ENCODE measurements around the gene NPLOC4.

The NPLOC4 gene

DNA sequence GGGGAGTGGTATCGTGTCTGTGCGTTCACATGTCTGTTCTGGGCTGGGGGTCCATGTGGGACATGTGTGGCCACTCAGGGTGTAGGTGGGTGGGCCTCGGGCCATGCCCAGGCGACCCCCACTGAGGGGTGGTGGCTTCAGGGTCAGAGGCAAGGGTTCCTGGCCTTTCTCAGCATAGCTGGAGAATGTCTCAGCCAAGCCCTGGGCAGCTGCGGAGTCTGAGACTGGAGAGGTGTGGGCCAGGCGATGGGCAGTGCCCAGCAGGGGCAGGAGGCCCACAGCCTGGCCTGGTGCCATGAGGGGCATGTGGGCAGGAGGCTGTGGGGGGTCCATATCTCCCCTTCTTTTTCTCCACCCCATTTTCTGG, 107.5 kb downstream of the NPLOC4 start:
- no peak overlapping the region for H3K4me3 ChIP-seq (ENCODE audit: low read depth, low read length)
- TF ChIP-seq CTCF (IDR thresholded peaks at IDR 0.05; ENCODE audit: borderline replicate concordance, insufficient read depth, low read depth, low read length): no peak

GRCh38 chr17:81528651-81529436, 108.1 kb downstream of the NPLOC4 start:
- TF ChIP-seq CTCF (IDR thresholded peaks at IDR 0.05; ENCODE audit: borderline replicate concordance, insufficient read depth, low read depth, low read length): no peak
- H3K4me3 ChIP-seq (ENCODE audit: low read depth, low read length): no peak overlapping the region

GRCh38 chr17:81528384-81528650, 108.6 kb downstream of the NPLOC4 start:
- no peak for TF ChIP-seq CTCF (IDR thresholded peaks at IDR 0.05; ENCODE audit: borderline replicate concordance, insufficient read depth, low read depth, low read length)
- H3K4me3 ChIP-seq (ENCODE audit: low read depth, low read length): no peak overlapping the region

DNA sequence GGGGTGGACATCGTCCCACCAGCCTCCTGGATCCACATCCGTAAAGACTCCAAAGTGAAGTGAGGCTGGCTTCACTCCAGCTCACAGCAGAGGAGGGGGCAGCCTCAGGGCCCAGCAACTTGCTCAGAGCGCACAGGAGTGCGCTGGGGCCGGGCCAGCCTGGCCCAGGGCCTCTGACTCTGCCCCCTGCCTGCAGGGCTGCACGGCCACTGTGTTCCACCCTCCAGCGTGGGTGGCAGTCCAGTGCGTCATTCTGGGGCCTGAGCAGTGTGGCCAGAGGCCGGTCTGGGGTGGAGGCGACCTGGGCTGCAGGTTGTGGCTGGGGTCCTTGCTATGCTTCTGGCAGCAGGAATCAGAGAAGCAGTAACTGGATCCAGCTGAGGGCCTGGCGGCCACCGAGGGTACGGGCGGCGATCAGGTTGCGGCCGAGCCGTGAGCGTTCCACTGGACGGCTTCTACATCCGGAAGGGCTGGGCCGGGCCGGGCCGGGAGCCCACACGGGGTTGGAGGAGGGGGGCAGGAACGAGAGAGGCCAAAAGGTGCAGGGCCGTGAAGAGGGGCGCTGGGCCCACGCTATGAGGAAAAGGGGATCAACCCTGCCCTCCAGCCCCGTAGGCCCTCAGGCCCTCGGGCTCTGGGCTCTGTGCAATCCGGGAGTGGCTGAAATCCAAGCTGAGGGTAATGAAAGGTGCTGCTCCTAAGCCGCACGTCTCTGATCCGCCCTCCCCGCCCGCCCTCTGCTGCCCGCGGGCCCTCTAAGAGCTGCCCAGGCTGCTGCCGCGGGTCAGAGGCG, 109.1 kb downstream of the NPLOC4 start, which contains the start of gene FSCN2:
Gene FSCN2, plus strand, starts transcription at position 787 of the 793 bp plus-strand sequence. CDS start 155 bp downstream, outside the sequence.
- H3K4me3 ChIP-seq (ENCODE audit: low read depth, low read length): no peak within 1 kb of the TSS
- no peak for TF ChIP-seq CTCF (IDR thresholded peaks at IDR 0.05; ENCODE audit: borderline replicate concordance, insufficient read depth, low read depth, low read length)

GRCh38 chr17:81526662-81527571, 110.0 kb downstream of the NPLOC4 start:
- no peak for TF ChIP-seq CTCF (IDR thresholded peaks at IDR 0.05; ENCODE audit: borderline replicate concordance, insufficient read depth, low read depth, low read length)
- H3K4me3 ChIP-seq (ENCODE audit: low read depth, low read length): no peak overlapping the region

DNA sequence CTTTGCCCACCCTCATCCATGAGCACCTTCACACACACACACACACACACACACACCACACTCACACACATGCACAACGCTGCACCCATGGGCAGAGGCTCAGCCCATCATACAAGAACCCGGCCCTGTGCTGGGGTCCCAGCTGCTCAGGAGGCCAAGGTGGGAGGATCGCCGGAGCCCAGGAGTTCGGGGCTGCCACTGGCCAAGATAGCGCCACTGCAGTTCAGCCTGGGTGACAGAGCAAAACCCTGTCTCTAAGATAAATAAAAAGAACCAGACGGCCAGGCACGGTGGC, 112.1 kb downstream of the NPLOC4 start:
- TF ChIP-seq CTCF (IDR thresholded peaks at IDR 0.05; ENCODE audit: borderline replicate concordance, insufficient read depth, low read depth, low read length): no peak
- H3K4me3 ChIP-seq (ENCODE audit: low read depth, low read length): no peak overlapping the region
